Suprapubic skin (tissue), 4 donors: ENCODE results near the gene ORC3.

Source experiments
- CTCF ChIP-seq, 2 donors: fragments of 200-600 bp in 1 of 2; fragments of 450-650 bp in 1 of 2; sonication (generic) in 1 of 2; IDR thresholded peaks; one replicate each; pipeline ENCODE4 v1.5.1; 2016 to 2019; ENCODE audit warnings: antibody characterized with exemption in 2 of 2, mild to moderate bottlenecking in 1 of 2, moderate library complexity in 1 of 2
- EP300 ChIP-seq: sonication (generic); formaldehyde crosslinking; IDR thresholded peaks from one replicate; pipeline ENCODE4 v1.6.1; 2017; ENCODE audit warnings: antibody characterized with exemption
- POLR2A ChIP-seq, 2 donors: fragments of 450-650 bp; IDR thresholded peaks; one replicate each; pipeline ENCODE4 v1.6.1; 2017; ENCODE audit warnings: antibody characterized with exemption in 2 of 2, mild to moderate bottlenecking in 2 of 2, moderate library complexity in 2 of 2
- POLR2AphosphoS5 ChIP-seq, 3 donors: sonication (generic); formaldehyde crosslinking; IDR thresholded peaks; one replicate each; pipeline ENCODE4 v1.6.1; 2017; ENCODE audit warnings: antibody characterized with exemption in 3 of 3

DNA sequence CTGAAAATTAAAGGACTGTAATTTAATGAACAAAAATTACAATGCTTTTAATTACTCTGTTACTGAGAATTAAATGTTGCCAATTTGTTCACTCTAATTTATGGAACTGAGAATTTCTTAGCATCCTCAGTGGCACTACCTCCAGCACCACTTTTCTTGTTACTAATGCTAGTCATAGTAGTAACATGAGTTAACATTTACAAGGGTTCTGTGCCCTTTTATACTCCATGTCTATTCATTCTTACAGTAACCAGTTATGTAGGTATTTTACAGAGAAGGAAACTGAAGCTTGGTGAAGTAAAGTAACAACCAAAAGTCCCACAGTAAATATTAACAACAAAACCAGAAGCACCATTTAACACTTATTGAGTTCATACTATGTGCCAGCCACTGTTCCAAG lies 34.4 kb upstream of the ORC3 start:
- TF ChIP-seq CTCF (IDR thresholded peaks at IDR 0.05) (no peak), POLR2A (IDR thresholded peaks at IDR 0.05) (no peak), POLR2AphosphoS5 (IDR thresholded peaks at IDR 0.05) (no peak), EP300 (no peak)
